ENCODE results near the gene ZNRF2. TPM values are rescaled to one million over a fixed set of nuclear protein-coding genes. Genes with fewer than 3 reads are reported as not detected.
A peak's percentile ranks its signal among the peaks of the same experiment; 100 is the strongest.

ZNRF2 gene
- polyA plus RNA-seq (2014; cell fraction: cytosol; rRNA removed): 9.3 and 10.6 TPM in 2 replicates
- polyA plus RNA-seq (2014; cell fraction: nucleus; rRNA removed): 8.4 and 8.8 TPM in 2 replicates

DNA sequence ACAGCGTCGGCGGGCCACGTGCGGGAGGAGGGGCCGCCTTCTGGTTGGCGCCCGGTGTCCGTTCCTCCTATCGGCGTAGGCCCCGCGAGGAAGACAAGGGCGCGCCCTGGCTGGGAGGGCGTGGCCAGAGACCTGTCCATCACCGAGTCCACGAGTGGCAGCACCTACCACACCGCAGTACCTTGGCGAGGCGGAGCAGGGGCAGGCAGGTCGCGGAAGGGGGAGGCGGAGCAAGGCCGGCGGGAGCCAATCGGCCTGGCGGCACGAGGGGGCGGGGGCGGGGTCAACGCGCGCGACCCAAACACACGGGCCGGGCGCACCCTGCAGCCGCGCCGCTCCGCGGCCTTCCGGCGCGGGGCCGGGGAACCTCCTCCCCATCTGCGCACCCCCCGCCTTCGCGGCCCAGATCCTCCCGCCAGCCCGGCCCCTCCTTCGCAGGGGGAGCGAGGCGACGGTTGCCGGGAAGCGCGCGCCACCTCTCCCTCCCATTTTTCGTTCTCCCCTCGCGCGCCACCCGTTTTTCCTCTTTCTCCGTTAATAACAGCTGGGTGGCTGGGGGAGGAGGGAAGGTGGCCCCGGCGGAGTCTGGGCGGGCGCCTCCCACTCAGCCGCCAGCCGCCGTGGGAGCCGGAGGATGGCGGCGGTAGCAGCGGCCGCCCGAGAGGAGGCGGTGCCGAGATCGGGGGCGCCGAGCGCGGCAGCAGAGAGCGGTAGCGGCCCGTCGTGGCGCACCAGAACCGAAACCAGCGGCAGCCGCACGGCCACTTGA is at the start of gene ZNRF2:
Gene ZNRF2 (plus strand): TSS at position 300 of the 769 bp plus-strand sequence. CDS start 761 bp downstream, outside the sequence.
- DNase-seq (ENCODE audit: low spot score): peak; percentile 100

DNA sequence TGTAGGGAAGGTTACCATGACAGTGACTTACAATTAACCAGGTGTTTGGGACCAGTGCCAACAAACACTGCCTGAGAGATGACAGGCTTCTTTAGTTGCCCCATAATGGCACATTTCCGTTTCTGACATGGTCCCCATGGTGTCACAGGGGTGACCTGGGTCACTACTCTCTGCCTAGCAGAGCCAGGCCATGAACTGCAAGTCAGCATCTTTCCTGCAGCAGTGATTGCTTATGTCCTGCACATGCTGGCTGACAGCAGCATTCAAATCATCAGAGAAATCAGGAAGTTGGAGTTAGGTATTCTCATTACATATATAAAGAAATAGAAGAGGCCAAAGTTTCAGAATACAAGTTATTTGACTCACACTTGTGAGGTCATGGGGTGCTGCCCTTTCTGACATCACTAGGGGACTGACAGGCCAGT is 47.1 kb upstream of the ZNRF2 start:
- no peak for DNase-seq (ENCODE audit: low spot score)

DNA sequence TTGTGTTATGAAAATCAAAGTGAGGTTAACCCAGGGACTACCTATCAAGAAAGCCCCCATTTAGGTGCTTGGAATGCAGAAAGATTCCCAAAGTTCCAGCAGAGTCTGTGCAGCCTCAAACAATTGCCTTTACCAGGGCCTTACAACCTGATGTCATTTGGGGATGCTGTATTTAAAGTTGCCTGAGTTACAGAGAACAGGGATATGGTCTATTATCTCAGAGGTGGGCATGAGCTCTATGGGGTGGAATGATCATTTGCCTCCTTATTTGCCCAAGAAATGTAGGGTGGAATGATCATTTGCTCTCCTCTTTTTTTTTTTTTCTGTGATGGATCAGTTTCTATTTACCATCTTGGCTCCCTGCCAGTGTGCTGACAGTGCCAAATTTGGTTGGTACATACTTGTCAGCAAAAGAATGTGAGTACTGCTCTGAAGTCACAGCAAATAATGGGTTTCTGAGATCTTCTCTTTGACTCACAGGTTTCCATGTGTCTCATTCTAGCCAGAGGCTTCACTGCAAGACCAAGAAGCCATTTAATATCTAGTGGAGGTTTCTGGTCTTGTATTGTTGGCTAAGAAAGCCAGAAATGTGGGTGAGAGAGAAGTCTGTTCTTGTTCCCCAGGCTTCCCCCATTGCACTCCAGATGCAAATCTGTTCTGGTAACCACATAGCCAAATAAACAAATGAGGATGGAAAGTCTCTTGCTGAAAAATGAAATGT is 45.5 kb upstream of the ZNRF2 start:
- no peak for DNase-seq (ENCODE audit: low spot score)

DNA sequence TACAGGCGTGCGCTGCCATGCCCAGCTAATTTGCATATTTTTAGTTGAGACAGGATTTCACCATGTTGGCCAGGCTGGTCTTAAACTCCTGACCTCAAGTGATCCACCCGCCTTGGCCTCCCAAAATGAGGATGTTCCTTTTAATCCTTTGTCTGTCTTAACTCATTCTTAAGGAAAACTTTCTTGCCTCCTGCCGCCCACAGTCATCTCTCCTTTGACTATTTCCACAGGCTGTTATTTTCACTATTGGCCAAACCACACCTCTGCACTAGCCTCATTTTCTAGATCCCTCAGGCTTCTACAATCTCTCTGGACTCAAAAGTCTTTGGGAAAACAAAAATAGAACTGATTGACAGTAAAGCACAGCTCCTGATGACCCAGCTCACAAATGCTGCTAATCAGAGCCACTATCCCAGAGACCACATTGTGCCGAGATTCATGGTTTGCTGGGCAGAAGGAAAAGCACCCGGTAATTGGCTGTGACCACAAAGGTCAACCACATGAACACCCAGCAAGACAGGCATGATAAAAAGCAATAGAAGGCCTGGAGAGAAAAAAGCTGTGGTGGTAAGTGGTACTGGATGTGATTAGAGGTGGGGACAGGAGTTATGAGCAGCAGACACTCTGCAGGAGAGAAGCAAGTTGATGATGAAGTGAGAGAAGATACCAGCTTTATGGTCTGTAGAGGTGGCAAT is 44.1 kb upstream of the ZNRF2 start:
- no peak for DNase-seq (ENCODE audit: low spot score)

DNA sequence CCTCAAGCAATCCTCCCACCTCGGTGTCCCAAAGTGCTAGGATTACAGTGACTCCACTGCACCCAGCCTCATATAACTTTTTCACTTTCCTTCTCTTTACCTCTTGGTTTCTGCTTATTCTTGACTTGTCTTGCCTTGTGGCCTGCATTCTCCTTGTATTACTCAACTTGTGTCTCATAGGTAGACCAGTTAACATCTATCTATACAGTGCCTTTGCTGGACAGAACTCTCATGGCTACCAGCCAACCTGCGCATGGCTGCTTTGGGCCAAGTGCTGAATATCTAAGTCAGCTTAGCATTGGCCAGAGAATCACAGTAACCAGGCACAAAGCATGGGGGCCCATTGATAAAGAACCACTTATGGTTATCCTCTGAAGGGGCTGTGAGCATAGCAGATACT is 42.6 kb upstream of the ZNRF2 start:
- DNase-seq (ENCODE audit: low spot score): no peak

DNA sequence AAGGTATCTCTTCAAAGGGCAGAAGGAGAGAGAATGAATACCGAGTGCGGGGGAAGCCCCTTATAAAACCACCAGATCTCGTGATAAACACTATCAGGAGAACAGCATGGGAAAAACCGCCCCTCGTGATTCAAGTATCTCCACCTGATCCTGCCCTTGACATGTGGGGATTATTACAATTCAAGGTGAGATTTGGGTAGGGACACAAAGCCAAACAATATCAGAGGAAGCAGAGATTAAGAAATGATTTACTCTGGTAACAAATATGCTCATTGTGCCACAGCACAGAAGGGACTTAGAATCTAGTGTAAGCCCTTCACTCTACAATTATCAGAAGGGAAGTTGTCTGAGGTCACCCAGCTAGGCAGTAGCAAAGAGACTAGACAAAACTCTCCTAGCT is 40.1 kb upstream of the ZNRF2 start:
- DNase-seq (ENCODE audit: low spot score): no peak

DNA sequence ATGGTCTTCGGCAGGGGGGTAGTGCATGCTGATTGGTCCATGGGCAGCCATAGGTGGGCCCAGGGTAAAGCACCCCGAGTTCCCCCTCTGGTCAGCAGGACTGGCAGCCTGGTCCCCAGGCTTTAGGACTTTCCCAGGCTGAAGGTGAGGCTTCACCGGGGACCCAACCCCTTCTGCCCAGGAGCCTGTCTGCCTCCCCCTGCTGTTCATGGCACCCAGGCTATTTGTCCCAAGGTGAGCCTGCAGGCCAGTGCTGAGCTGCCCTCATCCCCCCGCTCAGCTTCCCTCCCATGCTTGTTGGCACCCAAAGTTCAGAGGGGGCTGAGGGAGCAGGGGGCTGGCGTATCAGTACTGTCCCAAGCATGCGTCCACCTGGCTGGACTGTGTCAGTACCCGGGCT is 38.5 kb upstream of the ZNRF2 start:
- no peak for DNase-seq (ENCODE audit: low spot score)

DNA sequence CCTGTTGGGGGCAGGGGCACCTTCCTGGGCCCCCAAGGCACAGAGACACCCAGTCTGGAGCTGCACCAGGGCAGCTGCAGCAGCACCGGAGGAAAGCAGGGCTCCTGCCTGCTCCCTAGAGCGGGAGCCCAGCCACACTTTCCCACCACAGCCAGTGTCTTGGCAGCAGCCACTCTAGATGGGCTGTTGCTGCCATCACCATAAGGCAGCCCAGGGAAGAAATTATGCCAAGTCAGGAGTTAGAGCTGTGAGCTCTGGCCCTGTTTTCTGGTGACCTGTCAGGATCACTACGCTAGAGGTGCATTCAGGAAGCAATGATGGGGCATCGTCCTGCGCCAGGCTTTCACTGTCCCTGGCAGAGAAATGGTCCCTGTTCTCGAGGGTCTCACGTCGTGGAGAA is 38.0 kb upstream of the ZNRF2 start:
- DNase-seq (ENCODE audit: low spot score): no peak

DNA sequence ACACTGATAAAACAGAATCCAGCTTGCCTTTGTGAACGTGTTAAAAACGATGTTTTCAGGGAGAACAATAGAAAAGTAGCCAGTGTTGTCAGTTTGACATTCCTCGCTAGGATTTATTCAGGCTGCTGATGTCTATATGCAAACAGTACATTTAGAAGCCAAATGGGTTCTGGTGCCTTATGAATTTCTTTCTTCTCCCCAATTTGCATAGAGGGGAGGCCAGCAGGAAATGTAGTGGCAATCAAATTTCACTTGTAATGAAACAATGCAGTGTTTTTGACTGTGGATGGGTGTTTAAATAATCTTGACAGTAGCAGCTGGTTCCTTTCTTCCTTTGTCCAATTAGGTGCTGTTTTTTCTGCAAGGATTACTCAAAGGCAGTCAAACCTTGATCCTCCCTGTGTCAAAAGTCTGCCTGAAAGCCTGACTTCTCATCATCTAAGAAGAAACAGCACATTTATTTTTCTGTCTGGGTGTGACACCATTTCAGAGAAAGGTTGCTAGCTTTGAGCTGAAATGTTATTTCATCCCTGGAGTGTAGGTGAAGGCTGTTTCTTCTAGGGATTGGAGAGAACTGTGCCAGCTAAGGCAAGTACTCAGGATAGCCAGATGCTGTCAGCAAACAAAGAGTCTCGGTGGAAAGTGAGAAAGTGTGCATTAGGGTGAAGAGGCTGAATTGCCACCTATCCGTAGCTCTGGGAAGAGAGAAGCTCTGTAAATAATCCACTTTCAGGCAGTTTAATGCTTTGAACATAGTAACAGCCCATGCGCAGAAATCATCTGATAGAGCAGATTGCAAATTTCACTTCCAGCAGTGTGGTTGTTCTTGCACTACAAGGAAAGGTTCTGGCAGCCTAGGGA is 36.6 kb upstream of the ZNRF2 start:
- DNase-seq (ENCODE audit: low spot score): no peak

DNA sequence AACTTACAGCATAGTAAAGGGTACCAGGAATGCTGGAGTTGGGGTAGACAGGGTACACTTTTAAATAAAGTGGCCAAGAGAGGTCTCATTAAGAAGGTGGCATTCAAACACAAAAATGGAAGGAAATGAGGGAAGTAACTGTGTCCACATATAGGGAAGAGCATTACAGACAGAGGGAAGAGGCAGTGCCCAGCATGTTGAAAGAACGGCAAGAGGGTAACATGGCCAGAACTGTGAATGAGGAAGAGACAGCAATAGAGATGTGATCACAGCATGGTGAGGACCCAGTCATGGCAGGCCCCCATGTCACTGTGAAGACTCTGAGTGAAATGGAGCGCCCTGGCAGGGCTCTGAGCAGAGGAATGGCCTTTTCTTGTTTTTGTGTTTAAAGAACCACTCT is 35.1 kb upstream of the ZNRF2 start:
- no peak for DNase-seq (ENCODE audit: low spot score)

DNA sequence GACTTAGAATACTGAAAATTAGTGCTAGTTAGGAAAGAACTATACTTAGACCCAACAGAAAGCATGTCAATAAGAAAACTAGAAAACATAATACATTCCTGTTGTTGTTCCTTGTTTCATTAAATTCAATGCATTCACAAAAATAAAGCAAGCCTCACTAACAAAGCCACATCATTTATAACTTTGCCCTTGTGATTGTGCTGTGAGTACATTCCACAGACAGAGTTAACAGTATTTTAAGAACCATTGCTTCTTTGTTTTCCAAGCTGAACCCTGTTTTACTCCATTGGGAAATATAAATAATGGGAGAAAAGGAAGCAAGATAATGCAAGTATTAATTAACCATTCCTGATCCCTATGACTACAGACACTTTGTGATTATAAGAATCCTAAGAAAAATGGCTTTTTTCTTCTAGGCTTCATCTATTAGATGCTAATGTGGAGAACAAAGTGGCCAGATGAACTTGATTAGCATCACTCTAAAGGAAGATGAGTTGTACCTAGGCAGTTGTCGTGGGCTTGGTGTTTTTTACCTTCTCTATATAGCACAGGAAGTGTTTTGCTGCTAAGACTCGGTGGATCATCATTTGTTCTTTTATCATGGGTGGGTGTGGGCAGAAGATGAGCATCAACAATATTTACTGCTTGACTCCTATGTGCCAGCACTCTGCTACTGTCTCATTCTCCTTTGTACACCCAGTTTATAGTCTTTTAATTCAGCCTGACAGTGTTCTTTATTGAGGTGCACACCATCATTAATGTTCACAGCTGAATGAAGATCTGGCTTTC is 34.2 kb upstream of the ZNRF2 start:
- no peak for DNase-seq (ENCODE audit: low spot score)

DNA sequence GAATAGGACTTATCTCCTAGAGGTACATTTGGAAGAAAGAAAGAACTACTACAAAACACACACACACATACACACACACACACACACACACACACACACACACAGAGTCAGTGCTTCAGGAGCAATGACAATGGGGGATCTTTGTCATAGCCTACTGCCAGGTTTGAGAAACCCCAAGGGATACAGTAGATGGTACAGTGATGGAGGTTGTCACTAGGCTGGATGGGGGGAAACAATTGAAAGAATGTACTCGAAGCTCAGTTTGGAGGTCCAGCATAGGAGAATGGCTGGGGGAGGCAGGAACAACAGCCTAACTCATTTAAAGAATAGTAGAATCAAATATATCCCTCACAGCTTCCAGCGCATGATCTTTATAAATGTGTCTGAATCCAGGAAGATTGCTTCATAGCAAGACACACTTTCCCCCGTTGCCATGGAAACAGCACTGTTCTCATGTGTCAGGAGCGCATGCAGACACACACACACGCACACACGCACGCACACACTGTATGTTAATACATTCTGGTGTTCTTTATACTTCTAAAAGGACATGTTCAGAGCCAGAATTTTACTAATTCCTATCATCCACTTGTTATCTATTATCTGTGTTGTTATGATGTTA is 32.6 kb upstream of the ZNRF2 start:
- DNase-seq (ENCODE audit: low spot score): peak; percentile 44

DNA sequence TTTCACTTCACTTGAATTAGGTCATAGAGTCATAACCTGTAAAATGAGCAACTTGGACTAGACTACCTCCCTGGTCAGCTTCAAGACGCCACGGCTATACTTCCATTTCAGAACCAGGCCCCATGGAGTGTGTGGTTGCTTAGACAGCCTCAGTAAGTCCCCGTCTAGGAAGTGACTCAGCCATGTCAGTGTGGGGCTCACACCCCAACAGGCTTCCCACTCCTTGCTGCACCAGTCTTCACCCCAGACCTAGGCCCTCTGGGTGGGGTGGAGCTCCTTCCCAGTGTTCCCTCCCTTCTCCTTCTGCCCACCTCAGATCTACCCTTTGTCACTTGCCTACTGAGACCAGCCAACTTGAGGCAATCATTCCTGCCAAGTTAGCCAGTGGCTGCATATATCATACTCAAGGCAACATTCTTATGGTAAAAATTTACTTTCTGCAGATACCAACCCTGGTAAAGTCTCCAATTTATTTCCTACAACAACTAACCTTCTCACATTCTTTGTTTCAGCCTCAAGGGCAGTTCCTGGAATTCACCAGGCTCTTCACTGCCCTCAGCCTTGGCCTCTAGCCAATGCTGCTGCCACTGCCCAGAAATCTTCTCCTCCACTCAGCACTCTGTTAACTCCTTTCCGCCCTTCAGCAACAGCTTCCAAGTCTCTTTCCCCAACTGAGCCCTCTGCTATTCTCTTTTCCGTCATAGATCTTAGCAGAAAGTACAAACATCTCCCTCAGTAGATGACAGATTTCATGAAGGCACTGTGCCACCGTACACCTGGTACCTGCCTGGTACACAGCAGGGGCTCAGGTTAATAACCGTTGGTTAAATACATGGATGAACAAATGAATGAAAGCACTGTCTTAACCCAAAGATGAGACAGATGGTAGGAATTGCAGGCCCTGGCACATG is 31.3 kb upstream of the ZNRF2 start:
- no peak for DNase-seq (ENCODE audit: low spot score)

DNA sequence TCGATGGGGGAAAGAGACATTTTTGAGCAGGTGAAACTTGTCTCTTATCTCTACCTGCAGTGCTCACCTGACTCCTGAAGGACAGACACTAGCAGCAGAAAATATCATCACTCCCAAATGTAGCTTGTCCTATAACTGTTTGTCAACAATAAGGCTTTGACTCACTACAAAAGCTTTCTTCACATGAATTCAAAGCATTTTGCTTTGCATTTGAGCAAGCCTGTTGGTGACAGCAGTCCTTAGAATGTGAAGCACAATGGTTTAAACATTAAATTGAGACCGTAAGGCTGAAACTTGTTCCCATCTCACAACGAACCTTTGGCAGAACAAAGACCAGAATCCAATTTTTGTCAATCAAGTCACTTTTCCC is 30.6 kb upstream of the ZNRF2 start:
- DNase-seq (ENCODE audit: low spot score): no peak

DNA sequence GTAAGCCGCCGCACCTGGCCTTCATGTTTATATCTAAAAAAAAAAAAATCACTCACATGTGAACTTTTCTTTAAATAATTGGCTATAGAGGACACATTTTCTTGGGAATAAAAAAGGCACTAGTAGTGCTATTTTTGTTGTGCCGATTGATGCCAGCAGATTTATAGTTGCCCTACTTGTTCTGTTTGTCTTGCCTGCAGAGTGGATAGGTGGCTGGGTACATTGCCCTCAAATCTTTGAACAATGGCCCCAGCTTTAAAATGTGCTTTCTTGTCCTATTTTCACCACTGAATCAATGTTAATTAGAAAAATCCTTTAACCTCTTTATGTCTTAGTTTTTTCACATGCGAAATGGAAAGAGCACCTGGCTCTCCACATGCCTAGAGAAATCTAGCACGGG is 30.1 kb upstream of the ZNRF2 start:
- no peak for DNase-seq (ENCODE audit: low spot score)

DNA sequence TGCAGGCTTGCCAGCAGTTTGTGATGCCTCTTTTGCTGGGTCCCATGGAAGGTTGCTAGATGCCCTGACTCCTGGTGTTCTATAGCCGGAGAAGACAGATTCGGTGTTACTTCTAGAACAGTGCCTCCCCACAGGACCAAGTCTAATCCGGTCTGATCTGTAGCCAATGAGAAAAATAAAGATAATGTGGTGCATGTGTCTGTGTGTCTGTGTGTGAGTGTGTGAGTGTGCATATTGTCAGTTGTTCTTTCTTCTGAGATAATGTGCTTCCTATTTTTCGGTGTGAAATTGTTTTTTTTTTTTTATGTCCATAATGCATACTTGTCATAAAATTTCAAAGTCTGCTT is 29.7 kb upstream of the ZNRF2 start:
- DNase-seq (ENCODE audit: low spot score): no peak

DNA sequence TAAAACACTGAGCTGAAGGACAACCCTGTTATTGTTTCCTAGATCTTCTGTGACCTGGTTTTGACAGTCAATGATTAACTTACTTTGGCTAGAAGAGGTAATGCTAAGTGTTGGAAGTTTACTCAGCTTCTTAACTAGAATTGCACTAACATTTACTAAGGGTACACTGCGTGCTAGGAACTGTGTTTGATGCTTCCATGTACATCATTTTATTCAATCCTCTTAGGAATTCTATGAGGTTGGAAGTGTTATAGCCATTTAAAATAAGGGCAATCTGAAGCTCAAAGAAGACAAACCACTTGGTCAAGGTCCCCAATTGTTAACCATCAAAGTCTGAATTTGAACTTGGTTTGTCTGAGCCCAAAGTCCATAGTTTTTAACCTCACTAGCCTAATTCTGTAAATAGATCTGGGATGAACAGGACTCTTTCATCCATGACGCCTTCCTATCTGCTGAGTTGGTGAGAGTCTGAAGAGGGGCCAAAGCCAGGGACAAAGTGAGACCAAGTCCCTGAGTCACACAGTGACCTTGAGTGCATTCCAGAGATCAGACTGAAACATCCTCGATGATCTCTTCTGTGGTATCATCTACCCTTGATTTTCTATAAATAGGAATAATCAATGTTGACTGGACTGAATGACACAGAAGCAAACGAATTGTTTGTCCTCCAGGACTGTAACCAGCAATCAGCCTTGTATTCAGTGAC is 29.2 kb upstream of the ZNRF2 start:
- DNase-seq (ENCODE audit: low spot score): no peak

DNA sequence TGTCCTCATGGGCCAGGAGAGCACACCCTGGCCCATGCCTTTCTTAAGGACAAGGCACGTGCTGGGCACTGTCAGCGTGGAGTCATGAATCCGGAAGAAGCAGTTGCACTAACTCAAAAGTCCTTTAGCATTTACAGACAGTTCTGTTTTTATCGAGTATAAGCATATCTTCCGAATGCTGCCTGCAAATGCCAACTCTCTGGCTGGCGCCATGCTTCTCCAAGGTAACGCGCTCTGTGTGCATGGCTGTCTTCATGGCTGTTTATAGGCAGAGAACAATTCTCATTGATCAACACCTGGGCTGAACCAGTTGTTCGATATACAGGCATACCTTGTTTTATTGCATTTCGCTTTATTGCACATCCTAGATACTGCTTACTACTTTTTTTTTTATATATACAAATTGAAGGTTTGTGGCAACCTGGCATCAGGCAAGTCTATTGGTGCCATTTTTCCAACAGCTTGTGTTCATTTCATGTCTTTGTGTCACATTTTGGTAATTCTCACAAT is 28.0 kb upstream of the ZNRF2 start:
- no peak for DNase-seq (ENCODE audit: low spot score)

Data from SK-N-DZ (cell line).